ENCODE data around the gene PRKAR1B.

Gene PRKAR1B

GRCh38 chr7:603152-603951 is 123.7 kb downstream of the PRKAR1B start:
- no peak for DNase-seq (ENCODE audit: low read depth in 2 of 2)

GRCh38 chr7:602341-603141 is 124.5 kb downstream of the PRKAR1B start:
- DNase-seq (ENCODE audit: low read depth in 2 of 2): no peak

DNA sequence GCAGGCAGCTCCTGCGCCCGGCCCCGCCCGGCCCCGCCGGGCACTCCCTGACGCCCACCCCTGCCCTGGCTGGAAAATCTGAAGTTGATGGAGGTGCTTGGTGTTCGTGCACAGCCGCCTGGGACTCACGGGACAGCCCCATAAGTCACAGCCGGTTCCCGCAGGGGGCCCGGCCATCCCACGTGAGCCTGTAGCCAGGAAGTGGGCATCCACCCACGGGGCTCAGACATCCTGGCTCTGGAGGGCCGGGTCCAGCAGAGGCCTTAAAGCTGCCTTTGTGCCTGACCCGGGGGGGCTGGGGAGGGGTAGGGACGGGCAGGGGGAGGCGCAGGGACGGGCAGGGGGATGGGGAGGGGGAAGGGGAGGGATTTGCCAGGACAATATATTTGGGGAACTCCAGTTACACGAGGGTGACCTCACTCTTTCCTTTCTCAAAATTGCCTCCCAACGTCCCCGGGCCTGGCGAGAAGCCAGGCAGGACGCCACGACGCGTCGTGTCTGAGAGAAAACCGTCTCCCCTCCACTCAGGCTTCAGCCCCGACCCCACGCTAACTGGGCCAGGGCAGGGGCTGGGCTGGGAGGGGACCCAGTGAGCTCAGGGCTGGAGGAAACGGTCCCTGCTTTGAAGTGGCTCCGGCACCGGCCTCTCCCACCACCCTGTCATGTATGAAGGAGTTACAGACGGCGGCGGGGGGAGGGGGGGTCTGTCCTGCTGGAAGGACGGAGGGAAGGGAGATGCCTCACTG is 125.3 kb downstream of the PRKAR1B start:
- peak; percentile 65 to 78 for DNase-seq (ENCODE audit: low read depth in 2 of 2)

GRCh38 chr7:601036-601594 is 126.0 kb downstream of the PRKAR1B start:
- no peak for DNase-seq (ENCODE audit: low read depth in 2 of 2)

DNA sequence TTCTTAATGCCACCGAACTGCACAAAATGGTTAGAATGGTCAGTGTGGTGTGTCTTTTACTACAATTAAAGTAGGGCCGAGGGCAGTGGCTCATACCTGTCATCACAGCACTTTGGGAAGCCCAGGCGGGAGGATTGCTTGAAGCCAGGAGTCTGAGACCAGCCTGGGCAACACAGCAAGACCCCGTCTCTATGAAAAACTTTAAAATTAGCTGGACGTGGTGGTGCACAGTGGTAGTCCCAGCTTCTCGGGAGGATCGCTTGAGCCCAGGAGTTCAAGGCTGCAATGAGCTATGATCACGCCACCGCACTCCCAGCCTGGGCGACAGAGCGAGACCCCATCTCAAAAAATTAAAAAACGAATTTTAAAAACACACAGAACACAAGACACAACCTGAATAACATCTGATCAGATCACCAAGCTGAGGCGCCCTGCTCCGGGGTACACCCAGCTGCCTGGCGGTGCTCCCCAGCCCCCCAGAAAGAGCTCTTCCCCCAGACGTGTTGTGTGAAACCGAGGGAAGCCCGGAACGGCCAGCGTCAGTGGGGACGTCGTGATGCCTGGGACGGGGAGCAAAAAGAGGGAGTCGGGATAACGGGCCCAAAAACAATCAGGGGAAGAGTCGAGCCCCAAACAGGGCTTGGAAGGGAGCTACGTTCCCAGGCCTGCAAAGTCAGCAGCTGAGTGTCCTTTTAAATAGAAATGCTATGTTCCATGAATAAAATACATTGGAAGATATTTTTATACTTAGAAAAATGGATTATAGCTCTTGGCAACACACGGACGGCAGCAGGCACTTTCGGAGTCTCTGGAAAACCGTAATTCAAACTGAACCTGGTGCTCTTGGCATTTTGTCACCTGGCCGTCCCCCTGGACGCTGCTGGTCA is 126.7 kb downstream of the PRKAR1B start:
- DNase-seq (ENCODE audit: low read depth in 2 of 2): no peak

- DNase-seq (ENCODE audit: low read depth in 2 of 2): no peak
Measured at GRCh38 chr7:598899-599298, 128.2 kb downstream of the PRKAR1B start.

DNA sequence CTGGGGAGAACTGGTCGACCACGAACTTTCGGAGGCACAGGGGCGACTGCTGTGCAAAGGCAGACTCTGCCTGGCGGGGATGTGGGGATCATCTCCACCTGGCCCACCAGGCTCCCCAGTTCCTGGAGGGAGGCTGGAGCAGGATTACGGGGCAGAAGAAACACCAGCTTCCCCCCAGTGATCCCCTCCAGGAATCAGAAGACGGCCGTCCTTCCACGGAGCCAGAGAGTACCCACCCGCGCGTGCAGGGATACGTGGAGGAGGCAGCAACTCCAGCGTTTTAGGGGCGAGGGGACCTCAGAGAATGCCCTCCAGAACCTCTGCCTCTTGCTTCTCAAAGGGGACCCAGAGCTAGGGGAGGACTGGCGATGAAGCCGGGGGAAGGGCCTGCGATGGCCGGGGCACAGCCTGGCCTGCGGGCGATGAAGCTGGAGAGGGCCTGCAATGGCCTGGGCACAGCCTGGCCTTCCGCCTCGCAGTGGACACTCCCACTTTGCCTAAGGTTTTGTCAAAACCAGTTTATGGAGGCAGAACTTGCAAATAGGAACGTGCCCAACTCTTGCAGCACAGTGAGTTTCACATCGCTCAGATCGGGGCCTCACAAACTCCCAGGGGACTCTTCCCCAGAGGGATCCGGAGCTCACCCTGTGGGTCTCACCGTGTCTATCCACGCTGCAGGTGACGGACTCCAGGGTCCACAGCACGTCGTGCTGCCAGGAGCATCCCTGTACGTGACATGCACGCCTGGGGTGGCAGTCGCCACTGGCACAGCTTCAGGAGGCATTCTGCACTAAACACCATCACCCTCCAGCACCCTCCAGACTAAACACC is 129.5 kb downstream of the PRKAR1B start:
- no peak for DNase-seq (ENCODE audit: low read depth in 2 of 2)

DNA sequence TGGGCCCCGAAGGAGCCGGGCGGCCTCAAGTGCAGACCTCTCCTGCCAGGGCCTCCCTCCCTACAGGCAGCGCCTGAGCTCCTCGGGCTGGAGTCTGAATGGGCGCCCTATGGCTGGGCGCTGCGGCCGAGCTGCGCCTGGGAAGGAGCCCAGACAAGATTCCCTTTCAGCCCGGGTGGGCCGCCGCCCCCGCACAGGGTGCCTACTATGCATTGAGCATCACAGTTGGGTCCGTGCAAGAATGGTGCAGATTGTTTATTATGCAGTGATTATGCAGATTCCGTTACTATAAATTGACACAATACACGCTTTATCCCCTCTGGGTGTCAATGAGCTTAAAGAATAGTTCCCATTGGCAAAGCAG is 130.3 kb downstream of the PRKAR1B start:
- DNase-seq (ENCODE audit: low read depth in 2 of 2): no peak

DNA sequence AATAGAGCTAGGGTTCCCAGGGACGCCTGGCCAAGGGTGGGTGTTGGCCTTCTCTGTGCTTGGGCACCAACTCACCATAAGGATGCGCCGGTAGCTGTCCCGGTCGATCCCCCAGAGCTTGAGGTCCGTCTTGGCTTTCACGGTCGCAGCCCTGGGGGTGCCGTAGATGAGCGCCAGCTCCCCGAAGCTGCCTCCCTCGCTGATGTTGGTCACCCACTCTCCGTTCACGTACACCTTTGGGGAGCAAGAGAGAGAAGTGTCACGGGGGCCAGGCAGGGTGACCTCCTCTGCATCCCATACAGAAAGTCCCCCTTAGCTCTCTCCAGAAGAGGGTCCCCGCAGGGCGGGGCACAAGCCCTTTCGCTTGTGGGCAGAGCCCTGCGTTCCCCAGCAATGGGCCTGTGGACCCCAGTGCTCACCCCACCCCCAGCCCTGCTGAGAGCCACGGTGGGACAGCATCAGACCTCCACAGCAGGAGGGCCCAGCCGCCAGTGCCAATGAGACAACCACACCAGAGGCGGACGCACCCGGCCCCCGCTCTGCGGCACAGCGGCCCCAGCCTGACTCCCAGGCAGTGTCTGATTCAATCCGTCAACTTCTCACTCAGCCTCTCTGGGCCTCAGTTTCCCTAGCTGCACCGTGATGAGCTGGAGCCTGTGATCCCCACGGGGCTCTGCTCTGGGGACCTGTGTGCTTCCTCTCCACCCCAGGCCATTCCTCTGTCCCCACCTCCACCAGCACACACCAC is 130.8 kb downstream of the PRKAR1B start:
- no peak for DNase-seq (ENCODE audit: low read depth in 2 of 2)

GRCh38 chr7:595621-596010 is 131.5 kb downstream of the PRKAR1B start:
- DNase-seq (ENCODE audit: low read depth in 2 of 2): no peak

DNA sequence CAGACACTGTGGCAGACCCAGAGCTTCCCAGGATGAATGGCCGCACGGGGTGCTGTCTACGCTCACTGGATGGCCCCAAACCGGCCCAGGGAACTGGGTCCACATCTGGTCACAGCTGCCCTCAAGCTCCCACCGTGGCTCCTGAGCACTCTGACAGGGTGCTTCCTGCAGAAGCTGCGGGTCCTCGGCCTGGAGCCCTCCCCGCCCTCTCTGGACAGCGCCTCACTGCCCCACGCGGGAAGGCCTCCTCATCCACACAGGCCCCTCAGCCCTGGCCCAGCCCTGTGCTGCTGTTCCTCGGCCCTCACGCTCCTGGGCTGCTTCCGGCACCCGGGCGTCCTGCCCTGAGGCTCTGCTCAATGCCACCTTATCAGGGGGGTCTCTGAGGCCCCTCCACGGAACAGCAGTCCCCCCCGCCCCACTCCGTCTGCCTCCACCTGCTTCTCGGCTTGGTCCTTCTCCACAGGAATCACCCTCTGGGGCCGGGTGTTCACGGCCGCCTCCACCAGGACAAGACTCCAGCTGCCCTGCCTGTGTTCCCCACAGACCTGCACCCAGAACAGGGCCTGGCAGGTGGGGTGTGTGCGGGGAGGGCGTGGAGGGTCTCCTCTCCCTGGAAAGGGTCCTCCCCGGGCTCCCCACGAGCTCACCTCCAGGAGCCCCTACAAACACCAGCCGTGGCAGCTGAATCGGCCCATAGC is 132.0 kb downstream of the PRKAR1B start:
- DNase-seq (ENCODE audit: low read depth in 2 of 2): no peak

DNA sequence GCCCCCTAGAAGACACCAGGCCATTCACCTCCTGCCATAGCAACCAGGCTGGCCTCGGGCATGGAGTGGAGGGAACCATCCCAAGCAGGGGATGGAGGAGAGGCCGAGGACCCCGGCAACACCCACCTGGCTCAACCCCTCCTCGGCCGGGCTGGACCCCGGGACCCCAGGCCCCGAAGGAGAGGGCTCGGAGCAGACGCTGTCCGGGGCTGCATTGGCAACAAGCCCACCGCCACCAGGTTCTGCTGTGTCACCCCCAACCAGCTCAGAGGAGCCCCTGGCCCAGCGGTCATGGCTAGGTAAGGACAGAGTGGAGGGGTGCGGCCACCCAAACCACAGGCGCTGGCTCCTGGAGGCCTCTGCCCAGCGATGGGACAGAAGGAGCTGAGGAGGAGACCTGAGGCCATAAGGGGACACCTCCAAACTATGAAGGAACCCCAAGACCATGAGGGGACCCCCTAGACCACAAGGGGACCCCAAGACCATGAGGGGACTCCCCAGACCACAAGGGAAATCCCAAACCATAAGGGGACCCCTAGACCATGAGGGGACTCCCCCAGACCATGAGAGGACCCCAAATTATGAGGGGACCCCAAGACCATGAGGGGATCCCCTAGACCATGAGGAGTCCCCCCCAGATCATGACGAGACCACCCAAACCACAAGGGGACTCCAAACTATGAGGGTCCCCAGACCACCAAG is 132.7 kb downstream of the PRKAR1B start:
- DNase-seq (ENCODE audit: low read depth in 2 of 2): no peak

- DNase-seq (ENCODE audit: low read depth in 2 of 2): no peak
Measured at GRCh38 chr7:593324-594115, 133.6 kb downstream of the PRKAR1B start.

DNA sequence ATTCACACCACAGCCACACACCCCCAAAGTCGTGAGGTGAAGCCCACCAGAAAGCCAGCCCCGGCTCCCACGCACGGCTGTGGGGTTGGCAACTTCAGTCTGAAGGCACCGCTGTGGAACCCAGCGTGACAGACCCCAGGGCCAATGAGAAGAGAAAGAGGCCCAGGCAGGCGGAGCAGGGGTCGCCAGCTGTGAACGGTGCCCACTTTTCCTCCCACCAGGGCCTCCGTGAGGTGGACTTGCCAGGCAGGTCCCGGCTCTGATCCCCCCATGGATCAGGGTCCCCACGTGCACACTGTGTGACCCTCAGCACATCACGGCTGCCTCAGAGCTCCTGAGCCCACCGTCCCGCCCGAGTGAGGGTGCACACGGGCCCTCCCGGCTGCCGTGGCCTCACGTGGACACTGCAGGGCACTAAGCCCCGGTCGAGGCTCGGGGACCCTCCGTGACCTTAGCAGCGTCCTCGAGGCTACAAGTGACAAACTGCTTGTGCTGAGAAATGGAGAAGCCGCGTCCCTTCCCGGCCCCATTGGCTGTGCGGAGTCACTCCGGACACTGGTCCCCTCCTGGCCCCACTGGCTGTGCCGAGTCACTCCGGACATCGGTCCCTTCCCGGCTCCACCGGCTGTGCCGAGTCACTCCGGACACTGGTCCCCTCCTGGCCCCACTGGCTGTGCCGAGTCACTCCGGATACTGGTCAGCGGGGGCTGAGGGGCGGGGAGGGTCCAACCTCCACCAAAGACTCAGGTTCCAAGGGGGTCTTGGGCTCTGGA is 135.0 kb downstream of the PRKAR1B start:
- DNase-seq (ENCODE audit: low read depth in 2 of 2): no peak

- DNase-seq (ENCODE audit: low read depth in 2 of 2): no peak
Measured at GRCh38 chr7:590731-591551, 136.1 kb downstream of the PRKAR1B start.

Data from stimulated activated CD4-positive, alpha-beta T cell treated with anti-CD3 and anti-CD28 coated beads, Interleukin-1b, Interleukin-23, amount 100 ng/mL, for 1 hour (primary cell).